Stimulated activated naive CD8-positive, alpha-beta T cell treated with anti-CD3 and anti-CD28 coated beads, Interleukin-15, amount 100 ng/mL, for 72 hours (primary cell): ENCODE measurements around the gene PRKCB.
A peak's percentile ranks its signal among the peaks of the same experiment; 100 is the strongest.
"Not testable (repeated sequence)": the region's sequence is repeated elsewhere in the genome, so short reads cannot be mapped to it uniquely, and the experiment has no call there.

Source experiments
- ATAC-seq: fragments of 150-1000 bp; cut with Tn5 transposase; 2 replicates; pipeline ENCODE4 v1.10.0; 2021; ENCODE audit warnings: mild to moderate bottlenecking, moderate library complexity
- DNase-seq, 2 donors: peaks; one replicate each; pipeline ENCODE4 v3.0.0; 2021 to 2022
- H3K27ac Mint-ChIP-seq, 2 donors: one replicate each; pipeline ENCODE4 v1.8.0; 2022; ENCODE audit warnings: mild to moderate bottlenecking in 2 of 2, mixed read lengths in 2 of 2, moderate library complexity in 2 of 2
- H3K27me3 Mint-ChIP-seq: one replicate; pipeline ENCODE4 v1.8.0; 2022; ENCODE audit warnings: mixed read lengths
- H3K4me1 Mint-ChIP-seq: one replicate; pipeline ENCODE4 v1.8.0; 2022; ENCODE audit warnings: mild to moderate bottlenecking, mixed read lengths
- H3K4me3 Mint-ChIP-seq, 2 donors: one replicate each; pipeline ENCODE4 v1.8.0; 2022; ENCODE audit warnings: mild to moderate bottlenecking in 2 of 2, mixed read lengths in 2 of 2, moderate library complexity in 1 of 2
- H3K9me3 Mint-ChIP-seq, 2 donors: one replicate each; pipeline ENCODE4 v1.8.0; 2022; ENCODE audit warnings: mixed read lengths in 2 of 2

Gene PRKCB

DNA sequence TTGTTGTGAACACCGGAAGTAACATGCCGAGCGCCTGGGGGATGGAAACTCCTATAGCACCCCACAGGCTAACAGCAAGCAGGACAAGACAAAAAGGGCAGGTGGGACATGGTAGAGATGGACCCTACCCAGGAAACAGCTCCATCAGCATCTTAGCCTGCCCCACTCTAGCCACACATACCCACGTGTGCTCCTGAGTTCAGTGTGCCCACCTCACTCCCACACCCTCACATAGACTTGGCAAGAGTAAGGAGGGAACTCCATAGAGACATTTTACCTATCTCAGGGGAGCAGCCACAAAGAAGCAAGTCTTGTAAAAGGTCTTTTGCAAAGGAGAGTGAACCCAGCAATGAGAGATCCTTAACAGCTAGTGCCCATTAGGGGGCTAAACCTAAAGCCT, 382.5 kb downstream of the PRKCB start:
- ATAC-seq (no peak), DNase-seq (no peak)
- Mint-ChIP-seq H3K27me3 (no peaks in the 10 kb centered on the region), H3K9me3 (peaks cover 1 to 24% of the 10 kb centered on the region in 2 donors), H3K4me1 (no peaks in the 10 kb centered on the region), H3K4me3 (no peak overlapping the region), H3K27ac (no peak overlapping the region)

DNA sequence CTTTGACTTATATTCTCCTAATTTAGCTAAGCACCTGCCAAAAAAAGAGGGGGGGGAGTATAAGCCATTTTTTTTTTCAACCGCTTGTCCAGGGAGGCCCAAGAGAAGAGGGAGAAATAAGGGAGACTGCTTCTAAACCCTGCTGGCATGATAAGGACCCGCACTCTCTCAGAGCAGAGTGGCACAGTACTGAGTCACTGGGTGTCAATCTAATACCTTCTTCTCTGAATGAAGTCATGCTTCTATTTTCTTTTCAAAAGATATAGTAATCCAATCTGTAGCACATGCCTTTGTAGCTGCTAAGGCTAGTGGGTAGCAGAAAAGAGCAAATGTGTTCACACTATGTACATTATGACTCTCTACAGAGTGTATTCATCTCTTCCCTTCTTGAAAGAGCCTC, 385.4 kb downstream of the PRKCB start:
- Mint-ChIP-seq H3K27me3 (peaks cover 2% of the 10 kb centered on the region), H3K4me3 (no peak overlapping the region), H3K27ac (no peak overlapping the region), H3K9me3 (peaks cover 4 to 34% of the 10 kb centered on the region in 2 donors), H3K4me1 (no peaks in the 10 kb centered on the region)
- DNase-seq (no peak), ATAC-seq (no peak)

DNA sequence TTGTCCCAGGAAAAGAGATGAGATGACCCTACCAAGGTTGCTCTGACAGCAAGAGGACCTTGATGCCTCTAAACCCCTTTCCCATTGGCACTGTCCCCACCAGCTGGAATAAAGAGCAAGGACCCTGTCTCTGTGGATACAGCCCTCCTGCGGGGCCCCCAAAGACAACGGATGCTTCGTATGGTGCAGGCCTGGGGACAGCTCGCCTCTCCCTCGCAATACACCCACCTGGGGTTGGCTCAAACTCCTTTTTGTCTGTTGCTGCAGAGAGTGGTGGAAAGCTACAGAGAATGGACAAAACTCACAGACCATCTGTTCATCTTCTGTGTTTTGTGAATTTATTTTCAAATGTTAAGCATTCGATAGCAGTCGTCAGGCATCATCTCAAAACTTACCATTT, 392.7 kb downstream of the PRKCB start:
- Mint-ChIP-seq H3K4me3 (no peak overlapping the region), H3K9me3 (peaks cover under 1 to 9% of the 10 kb centered on the region in 2 donors), H3K27ac (no peak overlapping the region), H3K4me1 (no peaks in the 10 kb centered on the region), H3K27me3 (peaks cover 6% of the 10 kb centered on the region)
- ATAC-seq, result no peak
- no peak for DNase-seq

DNA sequence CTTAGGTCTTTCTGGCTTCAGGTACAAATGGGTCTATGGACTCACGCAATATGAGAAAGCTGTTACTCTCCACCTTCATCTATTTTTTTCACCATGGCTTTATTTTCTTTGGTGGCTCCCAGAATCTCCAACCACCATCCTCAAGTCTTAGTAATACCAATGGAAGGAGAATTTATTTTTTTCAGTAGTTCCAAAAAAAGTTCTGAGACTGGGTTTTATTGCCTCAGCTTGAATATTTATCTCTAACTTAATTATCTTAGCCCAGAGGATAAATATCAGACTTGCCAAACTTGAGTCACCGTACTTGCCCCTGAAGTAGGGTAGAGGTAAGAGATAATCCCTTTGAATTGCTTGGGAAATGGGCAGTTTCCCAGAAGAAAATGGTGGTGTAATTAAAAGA, 397.2 kb downstream of the PRKCB start:
- Mint-ChIP-seq H3K27ac (no peak overlapping the region), H3K9me3 (peaks cover 0 to 8% of the 10 kb centered on the region in 2 donors), H3K27me3 (peaks cover 13% of the 10 kb centered on the region), H3K4me3 (no peak overlapping the region), H3K4me1 (no peaks in the 10 kb centered on the region)
- DNase-seq (no peak), ATAC-seq (no peak)

DNA sequence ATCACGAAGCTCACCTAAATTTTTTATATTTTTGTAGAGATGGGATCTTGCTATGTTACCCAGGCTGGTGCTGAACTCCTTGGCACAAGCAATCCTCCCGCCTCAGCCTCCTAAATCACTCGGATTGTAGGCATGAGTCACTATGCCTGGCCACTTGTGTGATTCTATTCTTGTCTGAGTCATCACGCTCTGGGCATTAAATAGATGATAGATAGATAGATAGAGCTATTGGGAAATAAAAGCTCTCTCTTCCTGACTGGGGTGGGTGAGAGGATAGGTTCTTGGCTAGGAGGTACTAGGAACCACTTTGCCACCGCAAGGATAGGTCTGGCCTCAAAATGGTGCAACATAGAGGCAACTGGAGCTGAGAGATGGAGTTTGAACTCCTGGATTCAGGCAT, 399.0 kb downstream of the PRKCB start:
- no peak for DNase-seq
- ATAC-seq, result no peak
- H3K27ac Mint-ChIP-seq, result no peak overlapping the region
- peaks cover 13% of the 10 kb centered on the region for H3K27me3 Mint-ChIP-seq
- H3K4me1 Mint-ChIP-seq, result no peaks in the 10 kb centered on the region
- H3K9me3 Mint-ChIP-seq, result peaks cover 15 to 26% of the 10 kb centered on the region in 2 donors
- H3K4me3 Mint-ChIP-seq, result no peak overlapping the region

DNA sequence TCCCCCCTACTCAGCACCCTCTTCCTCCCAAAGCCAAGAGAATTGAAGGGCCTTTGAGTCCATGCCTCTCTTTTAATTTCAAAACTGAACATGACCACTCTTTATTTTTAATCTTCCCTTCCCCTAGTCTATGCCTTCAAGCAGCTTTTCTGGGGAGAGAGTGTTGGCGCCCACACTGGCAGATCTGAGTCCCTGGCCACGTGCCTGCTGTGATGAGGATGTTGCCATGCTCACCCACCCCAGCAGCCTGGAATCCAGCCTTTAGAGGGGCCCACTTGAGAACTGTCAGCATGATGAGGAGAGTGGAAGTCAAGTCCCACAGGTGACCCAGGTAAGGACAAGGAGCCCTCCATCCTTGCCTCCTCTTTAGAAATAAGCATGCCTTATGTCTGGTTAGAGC, 400.0 kb downstream of the PRKCB start:
- no peak overlapping the region for H3K27ac Mint-ChIP-seq
- no peak overlapping the region for H3K4me3 Mint-ChIP-seq
- no peak for DNase-seq
- H3K27me3 Mint-ChIP-seq, result peaks cover 20% of the 10 kb centered on the region
- peaks cover 15 to 32% of the 10 kb centered on the region in 2 donors for H3K9me3 Mint-ChIP-seq
- H3K4me1 Mint-ChIP-seq, result no peaks in the 10 kb centered on the region
- ATAC-seq, result no peak

DNA sequence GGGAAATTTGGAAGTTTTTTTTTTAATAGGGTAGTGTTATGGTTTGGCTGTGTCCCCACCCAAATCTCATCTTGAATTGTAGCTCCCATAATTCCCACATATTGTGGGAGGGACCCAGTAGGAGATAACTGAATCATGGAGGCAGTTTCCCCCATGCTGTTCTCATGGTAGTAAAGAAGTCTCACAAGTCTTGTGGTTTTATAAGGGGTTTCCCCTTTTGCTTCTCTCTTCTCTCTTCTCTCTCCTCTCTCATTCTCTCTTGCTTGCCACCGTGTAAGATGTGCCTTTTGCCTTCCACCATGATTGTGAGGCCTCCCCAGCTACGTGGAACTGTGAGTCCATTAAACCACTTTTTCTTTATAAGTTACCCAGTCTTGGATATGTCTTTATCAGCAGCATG, 403.1 kb downstream of the PRKCB start:
- not testable (repeated sequence) for DNase-seq, ATAC-seq, H3K4me1 Mint-ChIP-seq, H3K4me3 Mint-ChIP-seq
- peaks cover 15 to 32% of the 10 kb centered on the region in 2 donors for H3K9me3 Mint-ChIP-seq
- peaks cover 29% of the 10 kb centered on the region for H3K27me3 Mint-ChIP-seq
- H3K27ac Mint-ChIP-seq, result peak overlapping the region in 1 of 2 donors; percentile 76

DNA sequence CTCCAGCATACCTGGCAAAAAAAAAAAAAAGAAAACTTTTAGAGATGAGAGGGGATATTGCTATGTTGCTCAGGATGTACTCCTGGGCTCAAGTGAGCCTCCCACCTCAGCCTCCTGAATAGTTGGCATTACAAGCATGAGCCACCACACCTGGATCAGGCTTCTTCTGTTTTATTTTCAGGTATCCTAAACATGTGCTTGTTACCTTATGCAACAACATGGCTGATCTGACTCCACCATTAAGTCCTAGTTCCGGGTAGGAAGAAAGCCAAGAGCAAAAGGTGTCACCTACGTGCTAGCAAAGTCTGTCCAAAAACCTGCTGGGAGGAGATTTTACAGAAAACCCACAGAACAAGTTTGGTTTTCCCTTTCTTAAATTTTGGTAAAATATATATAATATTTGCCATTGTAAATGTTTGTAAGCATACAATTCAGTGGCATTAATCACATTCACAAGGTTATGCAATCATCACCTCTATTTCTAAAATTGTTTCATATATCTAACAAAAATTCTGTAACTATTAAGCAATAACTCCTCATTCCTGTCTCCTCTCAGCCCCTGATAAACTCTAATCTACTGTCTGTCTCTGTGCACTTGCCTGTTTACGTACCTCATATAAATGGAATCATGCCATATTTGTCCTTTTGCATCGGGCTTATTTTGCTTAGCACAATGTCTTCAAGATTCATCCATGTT, 411.3 kb downstream of the PRKCB start:
- no peaks in the 10 kb centered on the region for H3K9me3 Mint-ChIP-seq
- ATAC-seq (no peak), DNase-seq (no peak)
- no peaks in the 10 kb centered on the region for H3K4me1 Mint-ChIP-seq
- H3K27ac Mint-ChIP-seq, result no peak overlapping the region
- H3K27me3 Mint-ChIP-seq, result peaks cover 38% of the 10 kb centered on the region
- no peak overlapping the region for H3K4me3 Mint-ChIP-seq

DNA sequence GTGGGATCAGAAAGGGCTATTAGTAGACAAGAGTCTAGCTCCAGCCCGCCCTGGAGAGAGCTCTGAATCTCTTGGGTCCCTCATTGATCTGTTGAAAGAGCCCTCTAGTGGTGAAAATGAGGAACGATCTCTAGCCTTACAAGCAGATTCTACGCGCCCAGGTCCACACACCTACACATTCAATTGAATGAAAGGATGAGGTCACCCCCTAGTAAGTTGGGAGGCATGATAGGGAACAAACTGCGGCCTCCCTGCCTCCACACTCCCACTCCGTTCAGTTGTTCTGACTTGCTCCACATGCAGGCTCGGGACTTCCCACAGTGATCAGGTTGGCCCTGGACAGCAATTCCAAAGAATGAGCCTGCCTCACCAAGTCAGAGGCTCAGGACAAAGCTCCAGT, 417.4 kb downstream of the PRKCB start:
- Mint-ChIP-seq H3K27ac (no peak overlapping the region), H3K27me3 (peaks cover 61% of the 10 kb centered on the region), H3K4me1 (peaks cover 14% of the 10 kb centered on the region), H3K4me3 (no peak overlapping the region), H3K9me3 (no peaks in the 10 kb centered on the region)
- peak; percentile 36 to 39 for DNase-seq
- peak; percentile 78 for ATAC-seq

DNA sequence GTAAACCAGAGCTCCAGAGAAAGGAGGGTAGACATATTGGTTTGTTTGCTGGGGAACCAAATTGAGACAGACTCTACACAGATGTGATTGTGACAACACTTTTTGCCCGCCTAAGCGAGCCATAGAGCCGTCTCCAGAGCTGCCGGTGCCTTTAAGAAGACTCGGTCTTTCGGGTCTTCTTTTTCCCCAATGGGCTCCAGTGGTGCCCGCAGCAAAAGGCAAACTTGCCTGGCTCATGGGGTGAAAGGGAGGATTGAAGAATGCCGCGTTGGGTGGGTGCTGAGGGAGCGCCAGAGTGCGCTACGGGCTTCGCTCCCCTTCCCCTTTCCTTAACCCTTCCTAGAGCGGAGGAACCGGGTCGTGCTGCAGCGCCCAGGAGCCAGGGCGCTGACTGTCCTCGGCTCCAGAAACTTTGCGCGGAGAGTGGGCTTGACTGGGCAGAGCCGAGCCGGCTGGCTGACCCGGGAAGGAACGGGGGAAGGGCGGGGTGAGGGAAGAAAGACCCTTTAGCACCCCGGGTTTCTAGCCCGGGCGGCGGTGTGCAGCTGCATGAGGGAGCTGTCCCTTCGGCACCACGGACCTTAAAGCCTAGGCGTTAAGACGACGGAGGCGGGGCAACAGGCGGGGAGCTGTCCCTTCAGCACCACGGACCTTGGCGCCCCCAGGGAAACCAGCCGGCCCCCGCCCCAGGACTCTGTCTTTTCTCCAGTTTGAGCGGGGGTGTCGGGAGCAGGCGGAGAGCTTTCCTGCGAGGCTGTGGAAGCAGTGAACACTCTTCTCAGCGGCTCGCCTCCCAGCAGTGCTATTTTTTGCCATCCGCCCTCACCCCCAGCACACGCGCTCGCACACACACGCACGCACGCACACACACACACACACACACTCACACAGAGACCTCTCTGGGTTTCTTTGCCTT, 419.9 kb downstream of the PRKCB start, which contains the start of gene CACNG3:
Gene CACNG3 (plus strand): TSS at position 880 of the 916 bp plus-strand sequence. CDS start 420 bp downstream, outside the sequence.
- no peaks in the 10 kb centered on the region for H3K9me3 Mint-ChIP-seq
- peak; percentile 72 for ATAC-seq
- peaks cover 14% of the 10 kb centered on the region for H3K4me1 Mint-ChIP-seq
- DNase-seq, result peak; percentile 49 to 53
- peaks cover 83% of the 10 kb centered on the region for H3K27me3 Mint-ChIP-seq
- H3K4me3 Mint-ChIP-seq, result no peak within 1 kb of the TSS
- no peak within 1 kb of the TSS for H3K27ac Mint-ChIP-seq

DNA sequence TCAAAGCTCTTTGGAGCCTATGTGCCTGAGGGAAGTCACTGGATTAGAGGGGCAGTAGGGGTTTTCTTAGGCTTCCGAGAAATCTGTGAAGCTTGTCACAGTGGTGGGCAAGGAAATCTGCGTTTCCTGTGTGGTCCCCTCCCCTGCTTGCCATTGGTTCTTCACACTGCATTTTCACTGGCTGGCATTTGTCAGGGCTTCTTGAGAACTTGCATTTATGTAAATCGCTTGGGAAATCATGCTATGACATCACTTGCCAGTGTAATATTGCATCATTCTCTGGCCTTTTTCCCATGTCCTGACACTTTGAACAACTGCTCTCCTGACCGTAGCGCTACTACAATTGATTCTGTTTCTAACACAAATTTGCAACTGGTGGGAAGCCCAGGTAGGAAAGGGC, 422.2 kb downstream of the PRKCB start:
- ATAC-seq, result no peak
- no peak for DNase-seq
- peaks cover 79% of the 10 kb centered on the region for H3K27me3 Mint-ChIP-seq
- H3K9me3 Mint-ChIP-seq, result no peaks in the 10 kb centered on the region
- H3K4me3 Mint-ChIP-seq, result no peak overlapping the region
- H3K4me1 Mint-ChIP-seq, result peaks cover 14% of the 10 kb centered on the region
- H3K27ac Mint-ChIP-seq, result no peak overlapping the region

DNA sequence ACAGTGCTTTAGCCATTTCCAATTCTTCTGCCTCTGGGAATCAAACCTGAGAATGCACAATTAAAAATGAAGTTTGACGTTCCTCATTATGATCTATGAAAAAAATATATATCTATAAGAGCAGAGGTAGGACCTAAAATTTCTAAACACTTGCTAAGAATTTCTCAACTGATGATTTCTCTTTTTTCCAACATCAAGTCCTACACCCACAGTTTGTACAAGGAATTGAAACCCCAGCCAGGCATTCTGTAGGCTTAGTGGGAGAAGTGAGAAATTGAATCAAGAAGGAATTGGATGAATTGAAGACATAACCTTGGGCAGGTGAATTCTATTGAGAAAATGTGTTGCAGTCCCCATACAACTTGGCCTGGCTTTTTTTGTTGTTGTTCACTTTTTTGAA, 423.0 kb downstream of the PRKCB start:
- peaks cover 71% of the 10 kb centered on the region for H3K27me3 Mint-ChIP-seq
- no peak overlapping the region for H3K27ac Mint-ChIP-seq
- H3K4me3 Mint-ChIP-seq, result no peak overlapping the region
- no peaks in the 10 kb centered on the region for H3K9me3 Mint-ChIP-seq
- no peak for ATAC-seq
- peaks cover 14% of the 10 kb centered on the region for H3K4me1 Mint-ChIP-seq
- no peak for DNase-seq

DNA sequence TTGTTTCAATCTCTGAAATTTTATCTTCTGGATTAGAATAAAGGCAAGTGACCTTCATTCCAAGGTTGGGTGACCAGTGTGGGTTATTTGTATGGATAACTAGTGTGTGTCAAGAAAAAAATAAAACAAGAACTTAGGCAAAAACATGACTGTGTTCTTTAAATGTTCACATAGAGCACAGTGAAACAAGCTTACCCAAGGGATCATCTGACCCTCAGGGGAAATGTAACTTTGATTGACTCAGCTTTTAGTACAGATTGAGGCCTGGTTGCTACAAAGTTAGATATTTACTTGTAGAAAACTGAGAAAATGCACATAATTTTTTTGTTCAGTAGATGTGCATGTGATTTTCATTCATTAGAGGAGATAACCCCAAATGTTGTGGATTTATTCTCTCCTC, 427.0 kb downstream of the PRKCB start:
- Mint-ChIP-seq H3K27me3 (peaks cover 31% of the 10 kb centered on the region), H3K27ac (no peak overlapping the region), H3K4me1 (no peaks in the 10 kb centered on the region), H3K4me3 (no peak overlapping the region), H3K9me3 (peaks cover 0 to 4% of the 10 kb centered on the region in 2 donors)
- DNase-seq, result no peak
- ATAC-seq, result no peak
